ENCODE measurements around the gene MAEA. TPM values are rescaled to one million over a fixed set of nuclear protein-coding genes. Genes with fewer than 3 reads are reported as not detected.

Gene MAEA
- total and polyA plus RNA-seq, 10 of the 15 experiments (the other 5 are each of a cell fraction or from before 2014, with no cell fraction given) = 3.6 to 67.1 (median 54.6) TPM

DNA sequence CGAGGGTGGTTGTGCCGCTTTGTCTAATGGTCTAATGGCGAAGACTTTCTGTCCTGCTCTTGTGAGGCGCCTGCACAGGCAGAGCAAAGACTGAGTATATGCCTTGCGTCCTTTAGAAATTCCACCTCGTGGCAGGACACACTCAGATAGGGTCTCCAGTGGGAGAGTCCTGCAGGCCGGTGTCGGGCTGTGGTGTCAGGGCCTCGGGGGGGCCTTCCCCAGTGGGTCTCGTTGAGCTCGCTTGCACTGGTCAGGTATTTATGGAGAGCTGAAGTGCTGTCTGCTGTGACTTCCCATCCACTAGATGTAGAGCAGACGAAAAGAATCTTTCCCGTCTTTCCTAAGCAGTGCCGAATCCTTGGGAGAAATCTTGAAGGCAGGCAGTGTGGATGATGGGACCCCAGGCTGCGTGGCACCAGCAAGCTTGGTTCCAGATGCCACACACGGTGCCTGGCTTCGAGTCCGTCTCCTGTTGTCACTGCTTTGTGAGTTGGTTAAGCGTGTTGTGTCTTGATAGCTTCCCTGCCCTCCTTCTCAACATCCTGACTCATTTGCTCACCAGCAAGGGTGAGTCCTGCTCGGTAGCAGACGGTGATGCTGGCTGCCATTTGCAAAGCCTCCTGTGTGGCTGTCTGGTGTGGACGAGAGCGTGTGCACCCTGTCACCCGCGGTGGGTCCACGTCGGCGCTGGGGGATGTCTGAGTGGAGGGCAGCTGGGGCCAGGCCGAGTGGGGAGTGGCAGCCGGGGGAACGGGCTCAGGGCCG lies 20.5 kb downstream of the MAEA start:
- intact Hi-C loops (cut with micrococcal nuclease; ENCODE audit: unreplicated experiment) (no loop called here), in situ Hi-C loops (cut with MboI) (no loop called here)
- WGBS (ENCODE audit: insufficient coverage, insufficient replicate concordance, low lambda C conversion rate, missing lambda C conversion rate) = 95% methylated on average over 32 of the region's 32 CpGs
- ChIA-PET SMC1A (ENCODE audit: uncharacterized antibody, unreplicated experiment) (interaction anchor here (2.2 kb wide), 1 partner anchor 20 kb away, joined by 8 read pairs; the partner anchor contains the start of gene MAEA), RAD21 (ENCODE audit: unreplicated experiment) (no interaction called here), CTCF (no interaction called here), POLR2A (no interaction called here)
- no TSS peak for BruUV-seq (replicated peaks)
- TF ChIP-seq, protein P1, sequence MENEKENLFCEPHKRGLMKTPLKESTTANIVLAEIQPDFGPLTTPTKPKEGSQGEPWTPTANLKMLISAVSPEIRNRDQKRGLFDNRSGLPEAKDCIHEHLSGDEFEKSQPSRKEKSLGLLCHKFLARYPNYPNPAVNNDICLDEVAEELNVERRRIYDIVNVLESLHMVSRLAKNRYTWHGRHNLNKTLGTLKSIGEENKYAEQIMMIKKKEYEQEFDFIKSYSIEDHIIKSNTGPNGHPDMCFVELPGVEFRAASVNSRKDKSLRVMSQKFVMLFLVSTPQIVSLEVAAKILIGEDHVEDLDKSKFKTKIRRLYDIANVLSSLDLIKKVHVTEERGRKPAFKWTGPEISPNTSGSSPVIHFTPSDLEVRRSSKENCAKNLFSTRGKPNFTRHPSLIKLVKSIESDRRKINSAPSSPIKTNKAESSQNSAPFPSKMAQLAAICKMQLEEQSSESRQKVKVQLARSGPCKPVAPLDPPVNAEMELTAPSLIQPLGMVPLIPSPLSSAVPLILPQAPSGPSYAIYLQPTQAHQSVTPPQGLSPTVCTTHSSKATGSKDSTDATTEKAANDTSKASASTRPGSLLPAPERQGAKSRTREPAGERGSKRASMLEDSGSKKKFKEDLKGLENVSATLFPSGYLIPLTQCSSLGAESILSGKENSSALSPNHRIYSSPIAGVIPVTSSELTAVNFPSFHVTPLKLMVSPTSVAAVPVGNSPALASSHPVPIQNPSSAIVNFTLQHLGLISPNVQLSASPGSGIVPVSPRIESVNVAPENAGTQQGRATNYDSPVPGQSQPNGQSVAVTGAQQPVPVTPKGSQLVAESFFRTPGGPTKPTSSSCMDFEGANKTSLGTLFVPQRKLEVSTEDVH (IDR thresholded peaks at IDR 0.05; ENCODE audit: low read depth, partially characterized antibody) = no peak
- no peak for TF ChIP-seq TBL1XR1 (IDR thresholded peaks at IDR 0.05; ENCODE audit: low read depth, low read length)
- TF ChIP-seq POLR2AphosphoS2 (IDR thresholded peaks at IDR 0.05; ENCODE audit: low read depth, low read length) = no peak
- Histone ChIP-seq H3K4me1 (ENCODE audit: control insufficient read depth, insufficient read depth, low read length) (no peaks in the 10 kb centered on the region; the same call in 1 of the 2 replicates), H3K4me2 (ENCODE audit: control insufficient read depth, insufficient read depth) (no peak overlapping the region), H3K79me2 (ENCODE audit: control insufficient read depth, insufficient read depth, low read length) (peaks cover 29% of the 10 kb centered on the region), H3K9ac (ENCODE audit: control insufficient read depth, insufficient read depth, low read length) (no peak overlapping the region), H4K20me1 (ENCODE audit: control insufficient read depth, insufficient read depth) (no peaks in the 10 kb centered on the region), H3K27ac (ENCODE audit: control insufficient read depth, insufficient read depth) (no peak overlapping the region), H2AFZ (ENCODE audit: control insufficient read depth, low read depth, low read length) (no peak overlapping the region), H3K36me3 (ENCODE audit: control insufficient read depth in 2 of 2, insufficient read depth in 2 of 2, low read length in 1 of 2) (peaks cover 10 to 12% of the 10 kb centered on the region in 2 experiments; a peak in 3 of 4 replicates), H3K4me3 (no peak overlapping the region), H3K9me3 (replicated peaks; ENCODE audit: control insufficient read depth, insufficient read depth, low read length) (no peaks in the 10 kb centered on the region; the same call in 2 of the 3 replicates), H3K27me3 (replicated peaks in 1 of 2; ENCODE audit: control insufficient read depth in 2 of 2, insufficient read depth in 2 of 2, low read length in 1 of 2) (no peaks in the 10 kb centered on the region)
- FAIRE-seq (no peak), DNase-seq (ENCODE audit: low read depth, low spot score) (no peak), ATAC-seq (no peak)

All from GM12878 (cell line).